Measurements from ENCODE around the gene EFNB3.

Gene EFNB3, protein sequence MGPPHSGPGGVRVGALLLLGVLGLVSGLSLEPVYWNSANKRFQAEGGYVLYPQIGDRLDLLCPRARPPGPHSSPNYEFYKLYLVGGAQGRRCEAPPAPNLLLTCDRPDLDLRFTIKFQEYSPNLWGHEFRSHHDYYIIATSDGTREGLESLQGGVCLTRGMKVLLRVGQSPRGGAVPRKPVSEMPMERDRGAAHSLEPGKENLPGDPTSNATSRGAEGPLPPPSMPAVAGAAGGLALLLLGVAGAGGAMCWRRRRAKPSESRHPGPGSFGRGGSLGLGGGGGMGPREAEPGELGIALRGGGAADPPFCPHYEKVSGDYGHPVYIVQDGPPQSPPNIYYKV

DNA sequence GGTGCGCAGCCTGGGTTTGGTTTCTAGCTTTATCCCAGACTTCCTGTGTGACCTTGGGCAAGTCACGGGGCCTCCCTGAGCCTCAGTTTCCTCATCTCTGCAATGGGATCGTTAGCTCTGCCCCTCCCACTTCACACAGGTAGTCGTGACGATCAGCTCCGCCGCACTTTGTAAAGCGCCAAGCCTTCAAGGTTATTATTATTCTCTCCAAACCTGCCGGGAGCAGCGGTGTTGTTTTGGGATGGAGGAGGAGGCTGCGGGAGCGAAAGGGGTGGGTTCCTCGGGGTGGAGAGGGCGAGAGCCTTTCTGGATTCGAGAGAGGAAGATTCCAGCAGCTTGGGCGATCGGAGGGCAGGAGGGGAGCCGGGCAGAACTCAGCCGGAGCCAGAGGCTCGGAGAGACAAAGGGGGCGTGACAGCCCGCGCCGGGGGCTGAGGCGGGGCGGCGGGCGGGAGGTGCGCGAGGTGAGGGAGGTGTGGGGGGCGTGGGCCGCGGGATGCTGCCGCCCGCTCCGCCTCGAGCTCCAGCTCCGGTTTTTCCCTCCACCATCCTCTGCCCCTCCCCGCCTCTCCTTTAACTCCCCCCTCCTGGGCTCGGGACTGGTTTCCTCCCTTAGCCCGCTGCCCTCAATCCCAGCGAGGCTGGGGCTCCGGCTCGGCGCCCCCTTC, at the start of gene EFNB3:
Gene EFNB3 (plus strand): TSS at position 602 of the 668 bp plus-strand sequence. CDS start 397 bp downstream, outside the sequence.
- in situ Hi-C loops (cut with MboI; ENCODE audit: low sequenced_read_pairs) = no loop called here

DNA sequence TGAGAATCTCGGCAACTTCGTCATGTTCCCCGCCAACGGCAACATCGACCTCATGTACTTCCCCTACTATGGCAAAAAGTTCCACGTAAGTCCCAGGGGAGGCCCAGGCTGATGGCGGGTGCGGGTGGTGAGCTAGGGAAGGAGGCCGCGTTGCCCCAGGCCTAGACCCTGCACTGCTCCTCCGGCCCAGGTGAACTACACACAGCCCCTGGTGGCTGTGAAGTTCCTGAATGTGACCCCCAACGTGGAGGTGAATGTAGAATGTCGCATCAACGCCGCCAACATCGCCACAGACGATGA, 49.5 kb upstream of the EFNB3 start:
- in situ Hi-C loops (cut with MboI; ENCODE audit: low sequenced_read_pairs) = no loop called here

DNA sequence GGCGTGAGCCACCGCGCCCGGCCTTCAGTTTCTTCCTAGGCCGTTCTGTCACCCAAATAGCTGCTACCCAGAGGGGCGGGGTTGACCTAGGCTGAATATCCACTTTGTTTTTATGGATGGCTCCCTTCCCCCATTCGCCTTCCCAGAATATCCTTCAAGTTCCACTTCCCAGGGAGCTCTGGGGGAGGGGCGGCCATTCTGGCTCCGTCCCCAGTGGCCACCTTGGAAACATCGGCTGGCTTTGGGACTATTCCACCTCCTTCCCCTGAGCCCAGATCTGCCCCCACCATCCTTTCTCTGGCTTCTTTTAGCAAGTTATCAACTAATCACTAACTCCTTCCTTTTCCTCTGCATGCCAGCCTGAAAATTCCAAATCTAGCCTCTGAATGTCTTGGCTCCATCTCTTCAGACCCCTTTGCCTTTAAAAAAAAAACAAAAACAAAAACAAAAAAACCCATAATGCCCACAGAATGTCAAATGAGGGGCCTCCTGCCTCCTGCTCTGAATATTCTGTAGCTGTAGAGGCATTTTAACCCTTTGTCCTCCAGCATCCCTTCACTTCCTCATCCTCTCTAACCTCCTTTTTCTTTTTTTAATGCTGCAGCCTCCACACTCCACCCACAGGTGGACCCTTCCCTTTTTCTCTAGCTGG, 47.9 kb upstream of the EFNB3 start:
- in situ Hi-C loops (cut with MboI; ENCODE audit: low sequenced_read_pairs) = no loop called here

DNA sequence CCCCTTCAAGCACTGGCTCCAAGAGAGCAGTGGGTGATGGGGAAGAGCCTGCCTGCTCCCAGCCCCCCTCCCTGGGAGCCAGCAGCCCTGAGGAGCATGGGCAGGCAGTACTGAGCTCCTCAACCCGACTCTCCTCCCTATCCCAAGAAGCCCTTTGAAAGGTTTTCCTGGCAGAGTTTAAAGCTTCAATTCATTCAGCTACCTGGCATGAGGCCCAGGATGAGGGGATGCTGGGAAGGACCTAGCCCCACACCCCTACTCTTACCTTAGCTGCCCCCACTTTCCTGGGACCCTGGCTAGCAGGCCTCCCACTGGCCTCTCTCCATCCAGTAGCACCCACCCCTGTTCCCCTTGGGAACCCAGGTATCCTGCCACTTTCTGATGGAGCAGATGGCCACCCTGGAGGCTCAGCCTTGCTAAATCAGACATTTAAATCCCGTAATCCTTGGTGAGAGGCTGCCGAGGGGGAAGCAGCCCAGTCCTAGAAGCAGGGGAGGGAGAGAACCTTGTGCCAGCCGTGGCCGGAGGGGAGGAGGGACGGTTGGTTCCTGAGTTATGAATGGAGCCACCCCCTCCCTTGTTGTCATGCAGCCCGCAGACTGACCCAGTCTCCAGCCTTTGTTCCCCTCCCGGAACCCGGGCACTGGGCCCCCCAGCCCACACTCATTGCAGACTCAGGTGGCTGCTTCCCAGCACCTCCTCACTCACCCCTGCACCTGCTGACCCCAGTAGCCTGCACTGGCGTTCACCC, 37.2 kb upstream of the EFNB3 start:
- in situ Hi-C loops (cut with MboI; ENCODE audit: low sequenced_read_pairs) = no loop called here

DNA sequence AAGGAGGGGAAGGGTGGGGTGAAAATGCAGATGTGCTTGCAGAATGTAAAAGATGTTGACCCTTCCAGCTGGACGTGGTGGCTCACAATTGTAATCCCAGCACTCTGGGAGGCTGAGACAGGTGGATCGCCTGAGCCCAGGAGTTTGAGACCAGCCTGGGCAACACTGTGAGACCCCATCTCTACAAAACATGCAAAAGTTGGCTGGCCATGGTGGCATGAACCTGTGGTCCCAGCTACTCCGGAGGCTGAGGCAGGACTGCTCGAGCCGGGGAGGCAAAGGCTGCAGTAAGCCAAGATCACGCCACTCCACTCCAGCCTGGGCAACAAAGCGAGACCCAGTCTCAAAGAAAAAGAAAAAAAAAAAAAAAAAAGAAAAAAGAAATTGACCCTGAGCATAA, 36.5 kb upstream of the EFNB3 start:
- in situ Hi-C loops (cut with MboI; ENCODE audit: low sequenced_read_pairs) = no loop called here

DNA sequence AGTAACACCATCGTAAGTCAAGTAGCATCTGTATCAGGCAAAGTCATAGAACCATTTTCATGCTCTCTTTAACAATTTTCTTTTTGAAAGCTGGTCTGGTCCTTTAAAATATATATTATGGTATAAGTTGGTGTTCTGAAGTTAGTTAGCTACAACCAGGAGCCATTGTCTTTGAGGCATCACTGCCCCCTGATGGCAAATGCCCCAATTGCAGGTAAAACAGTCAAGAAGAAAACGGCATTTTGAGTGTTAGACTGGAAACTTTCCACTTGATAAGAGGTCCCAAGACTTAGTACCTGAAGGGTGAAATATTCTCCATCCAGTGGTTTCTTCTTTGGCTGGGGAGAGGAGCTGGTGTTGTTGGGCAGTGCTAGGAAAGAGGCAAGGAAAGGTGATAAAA, 31.8 kb upstream of the EFNB3 start:
- in situ Hi-C loops (cut with MboI; ENCODE audit: low sequenced_read_pairs) = no loop called here

DNA sequence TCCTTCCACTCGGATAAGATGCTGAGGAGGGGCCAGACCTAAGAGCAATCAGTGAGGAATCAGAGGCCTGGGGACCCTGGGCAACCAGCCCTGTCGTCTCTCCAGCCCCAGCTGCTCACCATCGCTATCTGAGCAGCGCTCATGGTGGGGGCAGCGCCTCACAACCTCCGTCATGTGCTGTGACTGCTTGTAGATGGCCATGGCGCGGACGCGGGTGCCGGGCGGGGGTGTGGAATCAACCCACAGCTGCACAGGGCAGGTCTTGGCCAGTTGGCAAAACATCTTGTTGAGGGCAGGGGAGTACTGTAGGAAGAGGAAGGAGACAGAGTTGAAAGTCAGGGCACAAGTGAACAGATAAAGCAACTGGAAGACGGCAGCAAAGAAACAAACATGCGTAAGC, 30.1 kb upstream of the EFNB3 start:
- in situ Hi-C loops (cut with MboI; ENCODE audit: low sequenced_read_pairs) = no loop called here

DNA sequence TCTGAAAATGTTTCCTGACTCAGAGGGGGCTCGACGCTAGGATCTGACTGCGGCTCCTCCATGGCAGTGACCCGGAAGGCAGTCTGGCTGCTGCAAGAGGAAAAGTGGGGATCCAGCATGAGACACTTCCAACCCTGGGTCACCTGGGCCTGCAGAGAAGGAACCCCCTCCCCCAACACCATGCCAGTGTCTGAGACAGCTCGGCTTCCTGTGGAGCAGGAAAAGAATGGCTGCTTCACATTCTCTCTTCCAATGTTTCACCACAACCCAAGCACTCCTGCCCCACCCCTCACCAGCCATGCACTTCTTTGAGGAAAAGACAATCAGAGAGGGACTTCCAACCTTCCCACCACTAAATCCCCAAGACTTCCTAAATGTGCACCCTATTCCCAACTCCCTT, 28.5 kb upstream of the EFNB3 start:
- in situ Hi-C loops (cut with MboI; ENCODE audit: low sequenced_read_pairs) = no loop called here

DNA sequence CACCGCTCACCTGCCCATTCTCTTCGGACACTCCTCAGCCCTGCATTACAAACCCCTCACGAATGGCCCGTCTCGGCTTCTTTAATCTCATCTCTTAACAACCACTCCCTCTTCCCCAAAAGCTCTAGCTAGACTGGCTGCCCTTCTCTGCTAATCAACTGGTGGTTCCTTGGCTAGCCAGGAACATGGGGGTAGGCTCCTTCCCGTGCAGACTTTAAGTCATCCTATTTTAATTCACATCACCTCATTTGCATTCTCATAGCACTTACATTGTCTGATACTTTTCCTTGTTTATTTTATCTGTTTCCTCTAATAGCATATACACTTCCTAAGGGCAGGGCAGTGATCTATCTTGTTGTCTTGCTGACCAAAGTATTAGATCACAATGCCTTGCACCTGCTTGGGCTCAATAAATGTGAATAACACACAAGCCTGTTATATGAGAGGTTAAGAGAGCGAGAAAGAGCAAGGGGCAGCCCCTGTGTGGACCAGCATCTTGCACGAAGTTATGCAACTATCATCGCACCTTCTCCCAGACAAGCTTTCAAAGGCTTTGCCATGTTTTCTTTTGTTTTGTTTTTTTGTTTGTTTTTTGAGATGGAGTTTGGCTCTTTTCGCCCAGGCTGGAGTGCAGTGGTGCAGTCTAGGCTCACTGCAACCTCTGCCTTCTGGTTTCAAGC, 27.5 kb upstream of the EFNB3 start:
- in situ Hi-C loops (cut with MboI; ENCODE audit: low sequenced_read_pairs) = no loop called here

DNA sequence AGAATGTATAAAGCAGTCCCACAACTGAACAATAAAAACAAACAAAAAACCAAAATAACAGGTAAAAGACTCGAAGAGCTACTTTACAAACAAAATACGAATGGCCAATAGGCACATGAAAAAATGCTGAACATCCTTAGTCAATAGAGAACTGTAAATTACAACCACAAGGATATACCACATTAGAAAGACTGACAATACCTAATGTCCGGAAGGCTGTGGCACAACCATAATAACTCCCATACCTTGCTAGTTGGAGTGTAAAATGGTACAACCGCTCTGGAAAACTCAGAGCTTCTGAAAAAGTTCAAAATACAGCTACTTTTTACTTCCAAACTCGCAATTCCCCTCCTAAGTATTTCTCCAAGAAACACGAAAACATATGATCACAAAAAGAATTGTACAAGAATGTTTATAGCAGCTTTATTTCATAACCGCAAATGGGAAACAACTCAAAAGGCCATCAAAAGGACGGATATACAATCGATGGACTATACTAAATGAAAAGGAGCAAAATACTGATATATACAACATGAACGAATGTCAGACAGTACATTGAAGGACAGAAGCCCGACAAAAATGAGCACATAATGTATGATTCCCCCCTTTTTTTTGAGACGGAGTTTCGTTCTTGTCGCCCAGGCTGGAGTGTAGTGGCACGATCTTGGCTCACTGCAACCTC, 20.0 kb upstream of the EFNB3 start:
- in situ Hi-C loops (cut with MboI; ENCODE audit: low sequenced_read_pairs) = no loop called here

DNA sequence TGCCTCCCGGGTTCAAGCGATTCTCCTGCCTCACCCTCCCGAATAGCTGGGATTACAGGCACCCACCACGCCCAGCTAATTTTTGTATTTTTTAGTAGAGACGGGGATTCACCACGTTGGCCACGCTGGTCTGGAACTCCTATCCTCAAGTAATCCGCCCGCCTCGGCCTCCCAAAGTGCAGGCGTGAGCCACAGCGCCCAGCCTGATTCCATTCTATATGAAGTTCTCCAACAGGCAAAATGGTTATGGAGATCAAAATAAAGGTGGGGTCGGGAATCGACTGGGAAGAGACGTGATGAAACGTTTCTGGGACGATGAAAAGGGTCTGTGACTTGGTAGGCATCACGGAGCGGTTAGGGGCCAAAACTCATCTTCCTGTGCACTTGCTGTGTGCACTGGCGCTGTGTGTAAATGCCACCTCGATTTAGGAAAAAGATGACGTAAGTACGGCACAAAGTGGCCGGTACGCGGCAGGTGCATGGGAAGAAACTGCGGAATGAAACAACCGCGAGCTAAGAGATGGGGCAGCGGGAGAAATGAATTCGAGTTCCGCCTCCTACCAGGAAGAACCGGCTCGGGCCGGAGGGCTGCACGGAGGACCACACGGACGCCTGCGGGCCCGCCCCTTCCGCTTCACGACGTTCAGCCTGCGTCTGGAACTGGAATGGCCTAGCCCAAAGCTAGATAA, 19.3 kb upstream of the EFNB3 start:
- in situ Hi-C loops (cut with MboI; ENCODE audit: low sequenced_read_pairs) = no loop called here

DNA sequence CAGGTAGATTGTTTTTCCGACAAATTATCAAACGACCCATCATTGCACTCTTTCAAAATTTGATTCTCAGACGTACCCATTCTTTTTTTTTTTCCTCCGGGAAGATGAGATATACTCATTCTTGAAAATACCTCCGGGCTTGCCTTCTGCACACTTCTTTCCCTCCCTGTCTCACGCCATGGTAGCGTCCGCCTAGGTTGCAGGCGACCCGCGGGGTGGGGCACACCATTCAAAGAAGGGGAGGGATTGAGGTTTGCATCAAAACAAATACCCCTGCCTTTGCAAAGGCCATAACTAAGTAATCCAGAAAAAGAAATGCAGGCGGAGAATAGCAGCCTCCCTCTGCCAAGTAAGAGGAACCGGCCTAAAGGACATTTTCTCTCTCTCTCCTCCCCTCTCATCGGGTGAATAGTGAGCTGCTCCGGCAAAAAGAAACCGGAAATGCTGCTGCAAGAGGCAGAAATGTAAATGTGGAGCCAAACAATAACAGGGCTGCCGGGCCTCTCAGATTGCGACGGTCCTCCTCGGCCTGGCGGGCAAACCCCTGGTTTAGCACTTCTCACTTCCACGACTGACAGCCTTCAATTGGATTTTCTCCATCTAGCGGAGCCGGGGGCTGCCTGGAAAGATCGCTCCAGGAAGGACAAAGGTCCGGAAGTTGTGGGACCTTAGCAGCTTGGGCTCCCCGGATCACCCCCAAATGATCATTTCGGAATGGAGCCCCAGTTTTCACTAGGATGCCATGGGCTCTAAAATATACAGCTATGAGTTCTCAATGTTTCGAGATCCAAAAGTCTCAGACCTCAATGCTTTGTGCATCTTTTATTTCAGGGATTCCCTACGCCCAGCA, 18.6 kb upstream of the EFNB3 start:
- in situ Hi-C loops (cut with MboI; ENCODE audit: low sequenced_read_pairs) = no loop called here

DNA sequence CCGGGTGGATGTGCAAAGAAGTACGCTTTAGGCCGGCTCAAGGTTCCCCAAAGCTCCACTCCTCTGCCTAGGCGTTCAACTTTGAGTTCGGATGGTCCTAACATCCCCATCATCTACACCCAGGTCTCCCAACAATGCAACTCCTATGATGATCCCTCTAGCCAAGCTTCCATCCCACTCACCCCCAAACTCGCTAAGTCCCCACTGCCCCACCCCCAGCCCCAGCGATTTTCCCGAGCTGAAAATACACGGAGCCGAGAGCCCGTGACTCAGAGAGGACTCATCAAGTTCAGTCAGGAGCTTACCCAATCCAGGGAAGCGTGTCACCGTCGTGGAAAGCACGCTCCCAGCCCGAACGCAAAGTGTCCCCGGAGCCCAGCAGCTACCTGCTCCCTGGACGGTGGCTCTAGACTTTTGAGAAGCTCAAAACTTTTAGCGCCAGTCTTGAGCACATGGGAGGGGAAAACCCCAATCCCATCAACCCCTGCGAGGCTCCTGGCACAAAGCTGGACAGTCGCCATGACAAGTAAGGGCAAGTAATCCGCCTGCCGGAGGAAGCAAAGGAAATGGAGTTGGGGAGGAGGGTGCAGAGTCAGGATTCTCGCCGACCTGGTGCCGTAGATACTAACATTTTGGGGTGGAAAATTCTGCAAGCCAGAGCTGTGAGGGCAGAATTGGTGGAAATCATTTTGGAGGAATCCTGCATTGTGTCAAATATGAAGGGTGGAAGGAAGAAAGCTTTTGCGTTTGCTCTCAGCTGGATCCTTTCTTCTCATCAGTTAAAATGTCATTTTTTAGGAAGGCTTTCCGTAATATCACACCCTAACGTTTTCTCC, 17.7 kb upstream of the EFNB3 start, which contains the start of gene TP53:
Gene TP53 (minus strand): TSS at position 419 of the 836 bp plus-strand sequence. CDS start 10,896 bp downstream, outside the sequence.
- in situ Hi-C loops (cut with MboI; ENCODE audit: low sequenced_read_pairs) = no loop called here

DNA sequence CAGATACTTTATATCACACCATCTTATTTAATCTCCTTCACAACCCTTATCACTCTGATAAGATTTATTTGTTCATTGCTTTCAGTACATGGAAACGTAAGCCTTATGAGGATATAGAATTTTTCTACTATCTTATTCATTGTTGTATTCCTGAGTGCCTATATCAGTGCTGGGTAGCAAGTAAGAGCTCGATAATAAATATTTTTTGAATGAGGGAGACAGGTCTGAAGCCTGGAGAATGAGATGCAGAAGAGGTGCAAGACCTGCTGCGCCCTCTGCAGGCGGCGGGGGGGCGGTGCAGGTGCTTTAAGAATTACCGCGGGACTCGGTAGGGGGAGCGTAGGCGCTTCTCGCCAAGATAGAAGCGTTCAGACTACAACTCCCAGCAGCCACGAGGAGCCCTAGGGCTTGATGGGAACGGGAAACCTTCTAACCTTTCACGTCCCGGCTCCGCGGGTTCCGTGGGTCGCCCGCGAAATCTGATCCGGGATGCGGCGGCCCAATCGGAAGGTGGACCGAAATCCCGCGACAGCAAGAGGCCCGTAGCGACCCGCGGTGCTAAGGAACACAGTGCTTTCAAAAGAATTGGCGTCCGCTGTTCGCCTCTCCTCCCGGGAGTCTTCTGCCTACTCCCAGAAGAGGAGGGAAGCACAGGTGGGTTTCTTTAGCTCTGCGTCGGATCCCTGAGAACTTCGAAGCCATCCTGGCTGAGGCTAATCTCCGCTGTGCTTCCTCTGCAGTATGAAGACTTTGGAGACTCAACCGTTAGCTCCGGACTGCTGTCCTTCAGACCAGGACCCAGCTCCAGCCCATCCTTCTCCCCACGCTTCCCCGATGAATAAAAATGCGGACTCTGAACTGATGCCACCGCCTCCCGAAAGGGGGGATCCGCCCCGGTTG, 16.8 kb upstream of the EFNB3 start, which contains the start of gene WRAP53:
Gene WRAP53 (plus strand): TSS at position 570 of the 900 bp plus-strand sequence. CDS start 172 bp downstream, at position 742.
- in situ Hi-C loops (cut with MboI; ENCODE audit: low sequenced_read_pairs) = no loop called here

DNA sequence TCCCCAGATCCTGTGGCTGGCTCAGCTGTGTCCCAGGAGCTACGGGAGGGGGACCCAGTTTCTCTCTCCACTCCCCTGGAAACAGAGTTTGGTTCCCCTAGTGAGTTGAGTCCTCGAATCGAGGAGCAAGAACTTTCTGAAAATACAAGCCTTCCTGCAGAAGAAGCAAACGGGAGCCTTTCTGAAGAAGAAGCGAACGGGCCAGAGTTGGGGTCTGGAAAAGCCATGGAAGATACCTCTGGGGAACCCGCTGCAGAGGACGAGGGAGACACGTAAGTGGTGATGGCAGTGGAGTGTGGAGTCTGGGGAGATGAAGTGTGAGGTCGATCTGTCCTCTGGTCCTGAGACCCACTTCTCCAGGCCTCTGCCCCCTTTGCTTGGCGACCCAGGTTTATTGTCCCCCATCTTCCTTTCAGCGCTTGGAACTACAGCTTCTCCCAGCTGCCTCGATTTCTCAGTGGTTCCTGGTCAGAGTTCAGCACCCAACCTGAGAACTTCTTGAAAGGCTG, 16.1 kb upstream of the EFNB3 start:
- in situ Hi-C loops (cut with MboI; ENCODE audit: low sequenced_read_pairs) = no loop called here

DNA sequence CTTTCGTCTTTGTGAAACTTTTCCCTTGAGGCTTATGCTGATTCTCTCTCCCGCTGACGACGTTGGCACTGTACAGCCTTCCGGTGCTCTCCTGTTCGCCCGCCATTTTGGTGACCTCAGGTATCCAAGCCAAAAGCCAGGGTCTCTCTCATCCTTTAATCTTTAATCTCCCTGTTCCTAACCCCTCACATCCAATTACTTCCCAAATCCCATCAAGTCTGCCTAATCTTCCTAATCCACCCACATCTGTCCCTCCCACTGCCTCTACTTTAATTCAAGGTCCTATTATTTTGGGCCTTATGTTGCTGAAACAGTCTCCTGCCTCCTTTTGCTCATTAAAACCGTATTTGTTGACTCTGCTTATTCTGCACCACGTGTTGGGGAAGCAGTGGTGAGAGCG, 9.4 kb upstream of the EFNB3 start:
- in situ Hi-C loops (cut with MboI; ENCODE audit: low sequenced_read_pairs) = no loop called here

All from hTERT RPE-1 (cell line).